DMS53 treated with DMSO at 0.1 percent for 48 hours (cell line): Measurements from ENCODE around the gene EDN2.

Source experiments
- DNase-seq: peaks from one replicate; lab custom pipeline; 2025; ENCODE audit not compliant: unreplicated experiment; lab: John Stamatoyannopoulos, UW

The EDN2 gene

GRCh38 chr1:41484402-41485241 is at the start of gene EDN2:
Gene EDN2, minus strand, starts transcription at chr1:41484683. Its CDS starts 82 bp downstream, at chr1:41484601.
- peak; percentile 85 for DNase-seq

DNA sequence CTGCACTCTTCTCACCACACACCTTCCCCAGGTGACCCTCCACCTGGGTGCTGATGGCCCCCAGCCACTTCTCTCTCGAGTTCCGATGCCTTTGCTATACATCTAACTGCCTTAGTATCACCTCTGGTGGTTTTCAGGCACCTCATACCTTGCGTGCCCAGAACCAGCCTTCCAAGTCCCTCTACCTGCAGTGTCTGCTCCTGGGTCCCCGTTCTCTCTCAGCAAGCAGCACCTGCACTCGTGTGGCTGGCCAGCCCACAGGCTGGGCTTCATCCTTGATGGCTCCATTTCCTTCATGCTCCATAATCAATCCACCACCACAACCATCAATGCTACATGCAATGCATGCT is 49.2 kb upstream of the EDN2 start:
- DNase-seq: no peak

- DNase-seq: no peak
These were observed 48.7 kb upstream of the EDN2 start for GRCh38 chr1:41533016-41533730.

GRCh38 chr1:41532206-41532975 is 47.9 kb upstream of the EDN2 start:
- DNase-seq: no peak

DNA sequence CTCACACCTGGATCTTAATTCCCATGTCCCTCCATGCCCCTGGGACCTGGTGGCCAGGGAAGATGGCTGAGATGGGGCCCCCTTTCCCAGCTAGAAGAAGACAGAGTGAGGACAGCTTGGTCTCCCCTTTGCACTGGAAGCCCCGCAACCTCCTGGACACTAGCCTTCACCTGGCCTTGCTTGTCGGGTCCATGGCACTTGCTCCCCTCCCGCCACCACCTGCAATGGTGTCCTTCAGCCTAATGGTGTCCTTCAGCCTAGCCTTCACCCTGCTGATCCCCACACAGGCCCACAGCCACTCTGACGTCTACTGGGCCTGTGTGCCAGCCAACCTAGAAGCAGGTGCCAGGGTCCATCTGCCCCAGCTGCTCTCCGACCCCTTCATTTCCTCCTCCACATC is 45.9 kb upstream of the EDN2 start:
- no peak for DNase-seq

DNA sequence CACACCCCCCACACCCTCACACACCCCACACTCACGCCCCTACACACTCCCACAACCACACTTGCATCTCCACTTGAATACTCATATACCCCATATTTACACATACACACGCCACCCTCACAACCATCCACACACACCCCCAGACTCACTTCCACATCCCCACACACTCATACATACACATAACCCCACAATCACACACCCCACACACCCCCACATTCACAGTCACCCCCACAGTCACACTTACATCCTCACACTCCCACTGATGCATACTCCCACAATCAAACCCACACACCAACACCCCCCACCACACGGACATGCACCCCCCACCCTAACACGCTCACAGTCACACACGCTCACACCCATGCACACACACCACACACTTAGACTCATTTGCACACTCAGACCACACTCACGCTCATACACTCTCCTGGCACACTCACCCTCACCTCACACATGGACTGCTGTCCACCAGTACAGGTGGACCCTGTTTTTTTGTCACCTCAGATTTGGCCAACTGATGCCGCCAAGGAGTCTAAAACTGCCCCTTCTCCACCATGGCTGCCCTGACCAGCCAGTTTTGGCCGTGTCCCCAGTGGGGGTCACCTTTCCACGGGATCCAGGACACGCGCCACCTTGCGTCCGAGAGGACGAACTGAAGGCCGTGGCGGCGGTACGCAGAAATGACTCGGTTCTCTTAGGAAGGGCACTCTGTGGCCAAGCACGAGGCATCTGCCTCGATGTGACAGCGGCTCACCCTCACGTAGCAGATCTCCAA is 45.3 kb upstream of the EDN2 start:
- no peak for DNase-seq

DNA sequence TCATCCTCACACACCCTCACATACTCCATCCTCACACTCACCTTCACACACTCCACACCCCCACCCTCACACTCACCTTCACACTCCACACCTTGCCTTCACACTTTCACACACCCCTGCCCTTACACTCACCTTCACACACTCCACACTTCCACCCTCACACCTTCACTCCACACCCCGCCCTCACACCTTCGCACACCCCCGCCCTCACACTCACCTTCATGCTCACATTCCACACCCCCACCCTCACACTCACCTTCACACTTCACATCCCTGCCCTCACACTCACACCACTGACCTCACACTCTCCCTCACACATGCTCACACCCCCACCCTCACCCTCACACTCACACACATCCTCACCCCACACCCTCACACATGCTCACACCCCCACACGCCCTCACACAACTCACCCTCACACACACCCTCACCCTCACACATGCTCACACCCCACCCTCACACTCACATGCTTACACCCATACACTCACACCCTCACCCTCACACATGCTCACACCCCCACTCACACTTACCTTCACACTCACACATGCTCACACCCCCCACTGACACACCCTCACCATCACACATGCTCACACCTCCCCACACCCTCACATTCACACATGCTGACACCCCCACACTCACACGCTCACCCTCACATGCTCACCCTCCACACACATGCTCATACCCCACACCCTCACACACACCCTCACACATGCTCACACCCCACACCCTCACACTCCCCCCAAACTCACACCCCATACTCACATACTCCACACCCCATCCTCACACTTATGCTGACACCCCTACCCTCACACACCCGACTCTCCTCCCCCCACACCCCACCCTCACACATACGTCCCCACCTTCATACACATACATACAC is 44.5 kb upstream of the EDN2 start:
- no peak for DNase-seq

GRCh38 chr1:41528106-41528505 is 43.6 kb upstream of the EDN2 start:
- no peak for DNase-seq

GRCh38 chr1:41526956-41527561 is 42.6 kb upstream of the EDN2 start:
- DNase-seq: no peak

DNA sequence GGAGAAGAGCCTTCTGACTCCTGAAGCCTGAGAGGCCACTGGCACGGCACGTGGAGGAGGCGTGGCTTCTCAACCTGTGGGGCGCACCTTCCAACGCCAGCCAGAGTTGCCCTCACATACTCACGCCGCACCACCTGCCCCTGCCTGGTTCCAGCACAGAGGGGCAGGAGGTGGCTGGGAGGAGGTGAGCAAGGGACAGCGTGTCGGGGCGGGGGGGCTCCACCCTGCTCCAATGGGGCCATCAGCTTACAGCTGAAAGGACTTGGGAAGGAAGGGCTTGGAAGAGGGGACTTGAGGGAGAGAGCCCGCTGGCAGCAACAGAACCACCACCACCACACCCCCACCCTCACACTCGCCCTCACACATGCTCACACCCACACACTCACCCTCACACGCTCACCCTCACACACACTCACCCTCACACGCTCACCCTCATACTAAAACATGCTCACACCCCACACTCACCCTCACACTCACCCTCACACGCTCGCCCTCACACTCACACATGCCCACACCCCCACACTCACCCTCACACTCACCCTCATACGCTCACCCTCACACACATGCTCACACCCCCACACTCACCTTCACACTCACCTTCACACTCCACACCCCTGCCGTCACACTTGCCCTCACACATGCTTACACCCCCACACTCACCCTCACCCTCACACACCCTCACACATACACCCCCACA is 41.6 kb upstream of the EDN2 start:
- no peak for DNase-seq

- DNase-seq: no peak
These were observed 40.5 kb upstream of the EDN2 start for GRCh38 chr1:41524676-41525675.

GRCh38 chr1:41523949-41524675 is 39.6 kb upstream of the EDN2 start:
- no peak for DNase-seq

DNA sequence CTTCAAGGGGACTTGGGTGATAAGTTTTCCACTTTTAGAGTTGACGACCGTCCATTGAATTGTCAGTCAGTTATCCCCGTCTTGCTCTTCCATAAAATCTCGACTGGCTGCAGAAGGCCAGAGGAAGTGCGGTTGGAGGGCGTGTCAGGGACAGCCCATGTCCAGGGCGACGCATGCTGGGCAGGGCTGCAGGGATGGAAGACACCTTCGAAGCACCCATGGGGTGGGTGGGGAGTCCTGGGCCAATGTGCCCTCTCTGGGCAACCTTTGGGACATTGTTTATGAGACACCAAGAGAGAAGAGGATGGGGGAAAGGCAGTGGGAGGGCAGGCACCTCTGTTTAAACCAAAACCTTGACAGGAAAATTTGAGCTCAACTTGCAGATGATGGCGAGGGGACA is 38.6 kb upstream of the EDN2 start:
- DNase-seq: no peak

- DNase-seq: no peak
These were observed 37.3 kb upstream of the EDN2 start for GRCh38 chr1:41521766-41522165.

DNA sequence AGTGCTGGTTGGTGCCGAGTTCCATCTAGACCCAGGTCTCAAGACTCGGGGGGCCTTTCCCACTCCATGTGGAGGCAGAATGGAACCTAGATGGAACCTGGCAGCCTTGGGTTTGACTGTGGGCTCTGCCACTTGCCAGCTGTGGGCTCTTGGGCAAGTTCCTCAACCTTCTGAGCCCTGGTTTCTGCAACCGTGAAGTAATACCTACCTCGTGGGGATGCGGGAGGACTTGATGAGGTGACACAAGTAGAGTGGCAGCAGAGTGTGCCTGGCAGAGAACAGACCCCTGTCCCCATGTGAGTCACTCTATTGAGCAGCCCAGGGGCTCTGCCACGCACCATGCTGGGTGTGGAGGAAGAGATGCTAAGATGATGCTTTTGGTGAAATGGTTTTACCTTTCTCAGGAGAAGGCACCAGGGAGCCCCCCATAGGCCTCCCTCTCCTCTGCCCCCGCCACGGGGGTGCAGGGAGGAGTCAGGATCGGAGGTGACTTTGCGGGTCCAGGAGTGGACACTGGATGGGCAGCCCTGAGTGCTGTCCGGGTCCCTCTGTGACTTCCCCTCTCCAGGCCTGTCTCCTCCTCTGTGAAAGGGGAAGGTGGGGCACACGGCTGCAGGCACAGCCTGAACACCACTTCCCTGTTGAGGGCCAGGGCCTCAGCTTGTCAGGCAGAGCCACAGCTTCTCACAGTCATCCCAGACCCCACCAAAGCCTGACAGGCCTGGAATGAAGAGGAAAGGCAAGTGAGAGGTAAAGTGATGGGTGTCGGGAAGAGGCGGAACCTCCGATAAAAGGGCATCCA is 36.7 kb upstream of the EDN2 start:
- no peak for DNase-seq

- no peak for DNase-seq
These were observed 35.2 kb upstream of the EDN2 start for GRCh38 chr1:41519667-41520066.
